Measurements from ENCODE around the gene SEC63.
"Not testable (repeated sequence)": the region's sequence is repeated elsewhere in the genome, so short reads cannot be mapped to it uniquely, and the experiment has no call there.

SEC63 gene

DNA sequence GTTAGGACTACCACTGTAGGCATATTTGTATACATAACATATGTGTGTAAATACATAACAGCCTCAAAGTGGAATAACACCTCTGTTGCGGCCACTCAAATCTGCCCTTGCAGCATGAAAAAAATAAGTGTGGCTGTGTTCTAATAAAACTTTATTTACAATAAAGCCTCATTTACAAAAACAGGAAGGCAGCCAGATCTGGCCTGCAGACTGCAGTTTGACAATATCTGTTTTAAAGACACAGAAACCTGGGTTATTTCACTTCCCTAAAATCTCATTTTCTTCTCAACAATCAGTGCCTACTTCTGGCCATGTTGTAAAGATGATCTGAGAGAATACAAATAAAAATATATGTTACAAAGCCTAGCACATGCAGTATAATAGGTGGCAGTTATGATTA lies 80.0 kb downstream of the SEC63 start:
- no peaks in the 10 kb centered on the region for H3K9me3 ChIP-seq
- peaks cover 2% of the 10 kb centered on the region; the same call in 1 of the 2 replicates for H3K4me1 ChIP-seq
- no peak overlapping the region for H3K4me3 ChIP-seq (ENCODE audit: low read depth, low read length)
- no peaks in the 10 kb centered on the region for H3K27me3 ChIP-seq
- DNase-seq, result no peak
- peaks cover 35% of the 10 kb centered on the region for H3K36me3 ChIP-seq
- TF ChIP-seq, protein P1, sequence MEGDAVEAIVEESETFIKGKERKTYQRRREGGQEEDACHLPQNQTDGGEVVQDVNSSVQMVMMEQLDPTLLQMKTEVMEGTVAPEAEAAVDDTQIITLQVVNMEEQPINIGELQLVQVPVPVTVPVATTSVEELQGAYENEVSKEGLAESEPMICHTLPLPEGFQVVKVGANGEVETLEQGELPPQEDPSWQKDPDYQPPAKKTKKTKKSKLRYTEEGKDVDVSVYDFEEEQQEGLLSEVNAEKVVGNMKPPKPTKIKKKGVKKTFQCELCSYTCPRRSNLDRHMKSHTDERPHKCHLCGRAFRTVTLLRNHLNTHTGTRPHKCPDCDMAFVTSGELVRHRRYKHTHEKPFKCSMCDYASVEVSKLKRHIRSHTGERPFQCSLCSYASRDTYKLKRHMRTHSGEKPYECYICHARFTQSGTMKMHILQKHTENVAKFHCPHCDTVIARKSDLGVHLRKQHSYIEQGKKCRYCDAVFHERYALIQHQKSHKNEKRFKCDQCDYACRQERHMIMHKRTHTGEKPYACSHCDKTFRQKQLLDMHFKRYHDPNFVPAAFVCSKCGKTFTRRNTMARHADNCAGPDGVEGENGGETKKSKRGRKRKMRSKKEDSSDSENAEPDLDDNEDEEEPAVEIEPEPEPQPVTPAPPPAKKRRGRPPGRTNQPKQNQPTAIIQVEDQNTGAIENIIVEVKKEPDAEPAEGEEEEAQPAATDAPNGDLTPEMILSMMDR (IDR thresholded peaks at IDR 0.05; ENCODE audit: low read depth, low read length), result no peak

DNA sequence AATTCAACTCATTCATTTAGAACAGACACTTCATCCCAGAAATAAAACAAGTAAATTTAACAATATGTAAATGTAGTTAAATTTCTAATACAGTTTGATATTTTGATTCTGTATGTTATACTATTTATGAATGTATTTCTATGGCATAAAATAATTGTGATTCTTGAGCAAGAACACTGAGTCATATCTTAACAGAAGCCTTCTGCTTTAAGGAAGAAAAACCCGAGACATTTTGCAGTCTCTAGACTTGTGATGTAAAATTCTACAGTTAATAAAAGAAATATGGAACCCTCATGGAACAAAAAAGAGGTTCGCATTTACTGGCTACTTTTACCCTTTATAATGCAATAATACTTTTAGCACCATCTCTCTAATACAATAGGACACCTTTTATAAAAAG lies 86.0 kb downstream of the SEC63 start:
- Histone ChIP-seq H3K36me3 (peaks cover 31% of the 10 kb centered on the region), H3K4me1 (peaks cover 3% of the 10 kb centered on the region; the same call in 1 of the 2 replicates), H3K27me3 (no peaks in the 10 kb centered on the region), H3K4me3 (ENCODE audit: low read depth, low read length) (no peak overlapping the region), H3K9me3 (no peaks in the 10 kb centered on the region)
- no peak for DNase-seq
- TF ChIP-seq, protein P1 (IDR thresholded peaks at IDR 0.05; ENCODE audit: low read depth, low read length), result no peak

DNA sequence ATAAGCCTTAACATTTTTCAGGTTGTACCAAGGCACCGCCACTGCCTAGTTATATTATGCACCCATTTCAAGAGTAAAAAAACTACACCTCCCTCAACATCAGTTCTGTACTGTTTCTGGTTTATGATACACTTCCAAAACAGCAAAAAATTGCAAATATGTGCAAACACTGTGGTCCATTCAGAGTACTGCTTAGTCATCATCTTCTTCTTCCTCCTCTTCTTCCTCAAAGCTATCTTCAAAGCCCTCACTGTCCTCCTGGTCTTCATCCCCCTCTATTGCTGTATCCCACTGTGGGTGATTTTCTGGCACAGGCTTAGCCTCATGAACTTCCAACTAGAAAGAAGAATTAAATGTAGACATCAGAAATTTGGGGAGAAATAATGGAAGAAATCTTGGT lies 86.5 kb downstream of the SEC63 start:
- not testable (repeated sequence) for DNase-seq; H3K27me3 ChIP-seq; H3K4me1 ChIP-seq; H3K9me3 ChIP-seq; H3K4me3 ChIP-seq (ENCODE audit: low read depth, low read length)
- H3K36me3 ChIP-seq, result peaks cover 31% of the 10 kb centered on the region

DNA sequence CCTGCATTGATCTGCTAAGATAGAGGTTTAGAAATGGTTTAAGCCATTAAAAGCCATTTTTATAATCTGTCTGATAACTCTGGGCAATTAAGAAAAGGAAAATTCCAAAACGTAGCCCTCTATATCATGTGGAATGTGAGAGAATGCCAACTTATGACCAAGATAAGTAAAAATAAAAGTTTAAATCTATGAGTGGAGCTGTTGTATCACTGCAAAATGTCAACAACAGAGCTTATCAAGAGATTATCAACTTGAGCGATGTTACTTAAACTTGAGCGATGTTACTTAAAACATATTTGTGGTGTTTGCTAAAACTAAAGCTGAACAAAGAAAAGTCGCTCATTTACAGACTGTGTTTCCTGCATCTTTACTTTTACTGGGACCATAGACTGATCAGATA lies 87.0 kb downstream of the SEC63 start:
- TF ChIP-seq, protein P1 (IDR thresholded peaks at IDR 0.05; ENCODE audit: low read depth, low read length), result no peak
- H3K9me3 ChIP-seq, result no peaks in the 10 kb centered on the region
- peaks cover 32% of the 10 kb centered on the region for H3K36me3 ChIP-seq
- no peak for DNase-seq
- no peaks in the 10 kb centered on the region for H3K27me3 ChIP-seq
- H3K4me1 ChIP-seq, result peaks cover 3% of the 10 kb centered on the region; the same call in 1 of the 2 replicates
- no peak overlapping the region for H3K4me3 ChIP-seq (ENCODE audit: low read depth, low read length)

DNA sequence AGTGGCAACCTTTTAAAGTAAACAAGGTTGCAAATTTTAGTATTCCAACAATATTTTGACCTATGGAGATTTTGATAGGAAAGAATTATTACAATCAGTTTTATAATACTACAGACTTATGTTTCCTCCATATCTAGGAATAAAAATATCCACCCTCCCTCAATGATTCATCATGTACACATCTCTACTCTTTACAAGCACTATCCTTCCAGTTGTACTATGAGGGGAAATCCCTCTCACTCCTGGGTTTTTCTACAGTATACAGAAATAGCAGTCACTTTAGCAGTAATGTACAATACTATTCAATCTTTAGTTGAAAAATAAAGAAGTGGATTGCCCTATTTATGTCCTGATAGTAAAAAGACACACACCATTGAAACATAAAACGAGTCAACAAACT lies 87.6 kb downstream of the SEC63 start:
- Histone ChIP-seq H3K4me1 (peaks cover 3% of the 10 kb centered on the region; the same call in 1 of the 2 replicates), H3K36me3 (peaks cover 25% of the 10 kb centered on the region), H3K27me3 (no peaks in the 10 kb centered on the region), H3K4me3 (ENCODE audit: low read depth, low read length) (no peak overlapping the region), H3K9me3 (no peaks in the 10 kb centered on the region)
- DNase-seq, result no peak
- TF ChIP-seq, protein P1 (IDR thresholded peaks at IDR 0.05; ENCODE audit: low read depth, low read length), result no peak

DNA sequence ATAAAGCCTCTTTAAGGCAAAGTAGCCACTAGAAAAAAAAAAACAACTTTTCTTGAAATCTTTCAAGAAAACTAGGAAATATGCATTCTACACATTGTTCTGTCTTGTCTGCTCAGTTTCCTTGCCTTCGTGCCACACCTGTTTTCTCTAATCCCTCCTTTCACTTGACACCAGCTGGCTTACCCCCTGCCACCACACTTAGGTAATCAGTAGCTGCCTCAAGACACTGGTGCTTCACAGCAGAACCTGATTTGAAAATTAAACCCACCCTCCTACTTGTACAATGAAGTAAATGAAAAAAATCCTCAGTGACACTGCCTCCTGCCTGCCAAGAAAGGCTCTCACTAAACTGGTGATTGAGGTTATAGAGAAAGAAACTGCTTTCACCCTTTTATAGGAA lies 88.1 kb downstream of the SEC63 start:
- DNase-seq, result no peak
- Histone ChIP-seq H3K4me3 (ENCODE audit: low read depth, low read length) (no peak overlapping the region), H3K4me1 (peaks cover 3% of the 10 kb centered on the region; the same call in 1 of the 2 replicates), H3K27me3 (no peaks in the 10 kb centered on the region), H3K9me3 (no peaks in the 10 kb centered on the region), H3K36me3 (peaks cover 20% of the 10 kb centered on the region)
- TF ChIP-seq, protein P1 (IDR thresholded peaks at IDR 0.05; ENCODE audit: low read depth, low read length), result no peak

Measured in BE2C (cell line).